Left renal pelvis (tissue), 4 donors: ENCODE results near the gene DNER. TPM values are rescaled to one million over a fixed set of nuclear protein-coding genes. Genes with fewer than 3 reads are reported as not detected.
"Not testable (repeated sequence)": the region's sequence is repeated elsewhere in the genome, so short reads cannot be mapped to it uniquely, and the experiment has no call there.

Source experiments
- DNase-seq, 4 donors: peaks; one replicate each; pipeline ENCODE4 v3.0.0-alpha.2; 2013; ENCODE audit warnings: low read depth in 4 of 4, low spot score in 3 of 4
- polyA plus RNA-seq, 4 donors: library from polyadenylated mRNA; unstranded; fragments of 120-200 nt; gene quantifications; one replicate each; pipeline ENCODE4 v1.2.1, GENCODE V29; 2013; ENCODE audit not compliant: insufficient read length in 4 of 4

Gene DNER
- polyA plus RNA-seq, 4 donors: 9.1 to 71.5 (median 59.4) TPM

GRCh38 chr2:229363185-229363814, 351.1 kb downstream of the DNER start:
- DNase-seq: no peak

GRCh38 chr2:229350883-229351282, 363.5 kb downstream of the DNER start:
- no peak for DNase-seq

GRCh38 chr2:229350117-229350805, 364.1 kb downstream of the DNER start:
- no peak for DNase-seq

GRCh38 chr2:229348128-229348527, 366.2 kb downstream of the DNER start:
- no peak for DNase-seq

DNA sequence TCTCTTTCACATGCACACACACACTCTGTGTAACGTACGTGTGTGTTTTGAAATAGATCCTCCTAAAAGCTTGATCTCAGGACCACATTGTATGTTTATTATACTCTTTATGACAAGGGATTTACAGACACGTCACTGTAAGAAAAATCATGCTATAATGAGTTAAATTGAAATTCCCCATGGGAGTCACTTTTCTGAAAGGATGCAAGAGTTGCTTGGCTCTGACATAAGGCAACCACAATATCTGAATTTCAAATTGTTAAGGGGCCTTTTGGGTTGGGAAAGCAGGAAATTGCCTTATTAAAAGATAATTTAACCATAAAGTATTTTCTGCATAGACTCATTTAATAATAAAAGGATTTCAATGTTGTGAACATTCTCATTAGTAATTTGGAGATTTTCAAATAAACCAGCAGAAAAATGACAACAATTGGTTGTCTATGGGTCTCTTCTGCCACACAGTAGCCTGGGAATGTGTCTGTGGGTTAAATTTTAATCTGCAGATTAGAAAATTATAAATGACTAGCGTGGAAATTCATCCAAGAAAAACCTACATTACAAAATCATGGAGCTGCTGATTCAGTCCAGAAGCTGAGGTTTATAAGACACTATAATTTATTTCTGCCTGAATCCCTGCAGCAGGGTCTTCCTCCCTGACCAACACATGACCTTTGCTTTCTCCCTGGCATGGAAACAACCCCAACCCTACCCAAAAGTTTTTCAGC, 367.4 kb downstream of the DNER start:
- no peak for DNase-seq

DNA sequence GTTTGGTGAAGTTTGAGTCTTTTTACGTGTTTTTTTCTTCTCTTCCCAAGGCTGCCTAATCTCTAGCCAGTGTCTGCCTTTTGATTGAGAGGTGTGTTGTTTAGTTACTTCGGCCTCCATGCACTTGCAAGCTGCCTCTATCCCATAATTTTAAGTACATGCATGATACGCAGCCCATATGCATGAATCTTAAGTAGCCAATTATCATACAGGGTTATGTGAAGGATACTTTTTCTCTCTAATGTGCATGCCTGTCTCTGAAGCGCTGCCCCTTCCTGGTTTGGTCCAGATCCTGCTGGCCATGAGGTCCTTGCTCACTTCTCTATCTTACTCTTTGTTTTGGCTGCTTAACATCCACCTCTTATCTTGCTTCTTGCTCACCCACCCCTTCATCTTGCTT, 369.4 kb downstream of the DNER start:
- DNase-seq: no peak

- no peak for DNase-seq
Observed at GRCh38 chr2:229344151-229344551, 370.2 kb downstream of the DNER start.

DNA sequence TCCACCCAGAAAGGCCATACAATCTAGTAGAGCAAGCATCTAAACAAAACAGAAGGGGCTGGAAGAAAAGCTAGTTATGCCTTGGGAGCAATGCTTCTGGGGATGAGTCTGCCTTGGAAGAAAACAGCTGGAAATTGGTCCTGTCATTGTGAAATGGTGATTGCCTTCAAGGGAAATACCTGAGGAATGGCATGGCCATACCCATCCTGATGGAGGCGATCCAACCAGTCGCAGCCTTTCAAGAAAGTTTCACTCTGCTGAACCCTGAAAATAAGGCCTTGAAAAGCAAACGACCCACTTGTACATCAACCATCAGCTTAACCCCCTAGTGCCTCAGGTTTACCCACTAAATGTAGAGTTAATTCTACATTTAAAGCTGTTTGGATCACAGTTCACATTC, 370.7 kb downstream of the DNER start:
- DNase-seq: no peak

DNA sequence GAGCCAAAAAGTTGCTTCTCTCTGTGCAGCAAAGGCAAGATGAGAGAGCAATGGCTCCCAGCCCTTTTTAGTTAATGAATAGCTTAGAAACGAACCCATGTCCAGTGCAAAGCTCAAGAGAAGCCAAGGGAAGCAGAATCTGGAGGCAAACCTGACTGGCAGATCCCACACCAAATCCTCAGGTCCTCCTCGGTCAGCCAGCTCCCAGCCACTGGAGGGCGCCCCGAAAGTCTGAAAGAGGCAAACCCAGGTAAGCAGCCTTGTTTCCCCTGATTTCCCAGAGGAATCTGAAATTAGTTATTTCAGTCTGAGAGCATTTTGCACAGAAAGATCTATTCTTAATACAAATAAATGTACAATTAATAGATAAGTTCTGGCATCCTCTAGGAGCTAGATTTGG, 372.0 kb downstream of the DNER start:
- DNase-seq: peak in 1 of 4 donors; percentile 7

GRCh38 chr2:229340086-229340760, 374.1 kb downstream of the DNER start:
- no peak for DNase-seq

GRCh38 chr2:229339618-229340017, 374.7 kb downstream of the DNER start:
- DNase-seq: no peak

GRCh38 chr2:229339171-229339570, 375.2 kb downstream of the DNER start:
- DNase-seq: not testable (repeated sequence)

DNA sequence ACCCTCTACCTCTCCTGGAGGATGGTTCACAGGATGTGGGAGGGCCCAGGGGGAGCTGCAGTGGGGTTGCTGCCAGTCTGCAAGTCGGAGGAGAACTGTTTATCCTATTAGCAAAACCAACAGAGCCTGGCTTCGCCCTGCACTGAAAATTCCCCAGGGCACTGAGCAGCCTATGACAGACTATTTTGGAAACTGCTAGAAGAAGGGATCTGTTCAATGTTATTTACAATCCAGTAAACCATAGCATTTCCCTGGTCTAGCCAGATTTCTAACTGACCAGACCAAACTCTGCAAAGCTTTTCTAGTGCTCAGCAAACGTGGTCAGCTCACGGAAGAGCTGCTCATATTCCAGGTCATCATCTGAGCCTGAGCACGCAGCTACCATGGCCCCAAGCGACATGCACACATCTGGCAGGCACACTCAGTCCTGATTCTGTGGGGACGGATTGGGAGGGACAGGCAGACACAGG, 378.4 kb downstream of the DNER start:
- no peak for DNase-seq

GRCh38 chr2:229335330-229335729, 379.0 kb downstream of the DNER start:
- no peak for DNase-seq

GRCh38 chr2:229330952-229331351, 383.4 kb downstream of the DNER start:
- DNase-seq: no peak

DNA sequence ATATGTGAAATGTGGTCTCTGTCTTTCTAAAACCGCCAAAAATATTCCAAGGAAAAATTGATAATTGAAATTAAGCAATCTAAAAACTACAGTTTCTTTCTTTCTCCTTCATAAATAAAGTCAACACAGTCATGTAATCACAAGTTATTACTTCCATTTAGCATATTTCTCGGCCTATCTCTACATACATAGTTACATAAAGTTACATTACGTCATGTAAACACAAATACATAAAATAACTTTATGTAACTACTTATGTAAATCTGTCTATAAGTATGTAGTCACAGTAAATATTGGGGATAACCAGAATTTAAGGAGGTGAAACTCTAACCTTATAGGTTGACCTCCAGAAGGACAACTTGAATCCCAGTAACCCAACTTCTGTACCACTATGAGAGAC, 394.8 kb downstream of the DNER start:
- no peak for DNase-seq

- DNase-seq: no peak
Observed at GRCh38 chr2:229314117-229314516, 400.2 kb downstream of the DNER start.

DNA sequence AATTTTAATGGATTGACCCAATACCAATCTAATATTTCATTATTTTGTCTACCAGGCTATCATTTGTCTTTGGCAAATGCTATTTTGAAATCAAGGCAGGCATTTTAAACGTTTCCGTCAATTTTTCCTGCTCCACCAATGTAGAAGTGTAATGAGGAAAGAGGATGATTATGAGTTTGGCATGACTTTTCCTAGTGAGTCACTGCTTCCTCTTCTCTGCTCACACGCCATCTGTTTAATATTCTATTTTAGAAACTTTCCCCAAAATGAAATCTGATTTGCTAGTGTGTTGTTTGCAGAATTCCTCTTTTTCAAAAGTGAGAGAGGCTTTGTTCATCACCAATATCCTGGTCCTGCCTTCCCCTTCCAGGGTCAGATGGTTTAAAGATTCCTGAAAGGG, 400.8 kb downstream of the DNER start:
- DNase-seq: no peak
